ENCODE data around the gene LRRFIP1. TPM values are rescaled to one million over a fixed set of nuclear protein-coding genes. Genes with fewer than 3 reads are reported as not detected.
A peak's percentile ranks its signal among the peaks of the same experiment; 100 is the strongest.
"Not testable (repeated sequence)": the region's sequence is repeated elsewhere in the genome, so short reads cannot be mapped to it uniquely, and the experiment has no call there.

LRRFIP1 gene
- polyA plus RNA-seq, 1 donor from 2014 or later = 123 TPM

DNA sequence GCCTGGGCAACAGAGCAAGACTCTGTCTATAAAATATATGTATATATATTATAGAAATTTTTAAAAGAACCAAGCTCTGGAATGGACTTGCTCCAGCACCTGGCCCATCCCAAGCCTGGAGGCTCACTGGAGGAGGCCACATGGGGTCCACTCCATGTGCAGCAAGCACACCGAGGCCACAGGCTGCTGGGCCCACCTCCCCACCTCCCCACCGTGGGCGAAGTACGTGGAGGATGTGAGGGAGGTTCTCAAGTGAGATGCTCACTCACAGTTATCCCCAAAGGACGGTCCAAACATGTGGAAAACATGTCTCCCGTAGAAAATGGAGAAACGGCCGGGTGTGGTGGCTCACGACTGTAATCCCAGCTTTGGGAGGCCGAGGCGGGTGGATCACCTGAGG is 23.0 kb upstream of the LRRFIP1 start:
- Mint-ChIP-seq H3K9me3 (no peaks in the 10 kb centered on the region), H3K27me3 (no peaks in the 10 kb centered on the region), H3K4me1 (peaks cover 7 to 17% (median 16%) of the 10 kb centered on the region in 3 donors), H3K27ac (peak overlapping the region in 2 of 3 donors; percentile 80 to 96), H3K36me3 (peaks cover 6% of the 10 kb centered on the region), H3K4me3 (peak overlapping the region in 2 of 4 donors; percentile 81 to 90)

GRCh38 chr2:237604960-237605359 is 22.4 kb upstream of the LRRFIP1 start:
- peaks cover 7 to 16% (median 16%) of the 10 kb centered on the region in 3 donors for H3K4me1 Mint-ChIP-seq
- H3K27ac Mint-ChIP-seq = peak overlapping the region in 1 of 3 donors; percentile 96
- H3K36me3 Mint-ChIP-seq = peaks cover 6% of the 10 kb centered on the region
- no peak overlapping the region for H3K4me3 Mint-ChIP-seq
- H3K27me3 Mint-ChIP-seq = no peaks in the 10 kb centered on the region
- no peaks in the 10 kb centered on the region for H3K9me3 Mint-ChIP-seq

- H3K27me3 Mint-ChIP-seq, H3K9me3 Mint-ChIP-seq, H3K4me3 Mint-ChIP-seq, H3K36me3 Mint-ChIP-seq: not testable (repeated sequence)
- H3K27ac Mint-ChIP-seq = peak overlapping the region in 1 of 3 donors; percentile 87
- H3K4me1 Mint-ChIP-seq = peaks cover 7 to 16% (median 16%) of the 10 kb centered on the region in 3 donors
These were observed 20.9 kb upstream of the LRRFIP1 start for GRCh38 chr2:237606522-237606921.

DNA sequence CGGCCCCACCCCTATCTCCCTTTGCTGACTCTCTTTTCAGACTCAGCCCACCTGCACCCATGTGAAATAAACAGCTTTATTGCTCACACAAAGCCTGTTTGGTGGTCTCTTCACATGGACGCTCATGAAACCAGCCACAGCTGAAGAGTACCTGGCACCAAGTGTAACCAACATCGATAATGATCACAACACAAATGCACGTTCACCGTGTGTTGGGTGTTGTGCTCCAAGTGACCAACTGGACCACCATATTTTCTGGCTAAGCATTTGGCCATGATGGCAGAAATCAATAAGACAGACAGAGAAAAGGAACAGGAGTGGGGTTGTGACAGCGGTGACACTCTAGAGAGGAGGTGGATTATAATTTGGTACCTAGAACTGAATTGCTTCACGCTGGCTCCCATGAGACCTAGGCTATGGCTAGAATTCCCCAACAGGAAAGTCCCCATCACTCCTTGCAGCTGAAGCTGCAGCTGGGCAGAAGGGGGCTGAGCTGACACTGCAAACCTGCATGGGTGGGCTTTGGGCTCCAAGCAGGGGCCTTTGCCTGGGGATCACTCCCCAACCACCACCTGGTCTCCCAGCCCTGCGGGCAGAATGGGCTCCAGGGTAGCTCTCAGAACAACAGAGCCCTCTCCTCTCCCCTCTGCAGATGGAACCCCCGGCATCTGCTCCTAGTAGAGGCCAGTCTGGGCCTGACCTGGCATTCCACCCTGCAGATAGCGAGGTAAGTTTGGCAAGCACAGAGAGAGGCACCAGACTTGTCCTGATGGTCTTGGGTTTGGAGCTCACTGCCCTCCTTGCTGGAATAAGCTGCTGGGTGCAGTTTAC is 14.6 kb upstream of the LRRFIP1 start:
- Mint-ChIP-seq H3K27ac (no peak overlapping the region), H3K9me3 (no peaks in the 10 kb centered on the region), H3K4me1 (peaks cover 0 to 8% (median 8%) of the 10 kb centered on the region in 3 donors), H3K4me3 (no peak overlapping the region), H3K27me3 (peaks cover 2% of the 10 kb centered on the region), H3K36me3 (peaks cover 2% of the 10 kb centered on the region)

DNA sequence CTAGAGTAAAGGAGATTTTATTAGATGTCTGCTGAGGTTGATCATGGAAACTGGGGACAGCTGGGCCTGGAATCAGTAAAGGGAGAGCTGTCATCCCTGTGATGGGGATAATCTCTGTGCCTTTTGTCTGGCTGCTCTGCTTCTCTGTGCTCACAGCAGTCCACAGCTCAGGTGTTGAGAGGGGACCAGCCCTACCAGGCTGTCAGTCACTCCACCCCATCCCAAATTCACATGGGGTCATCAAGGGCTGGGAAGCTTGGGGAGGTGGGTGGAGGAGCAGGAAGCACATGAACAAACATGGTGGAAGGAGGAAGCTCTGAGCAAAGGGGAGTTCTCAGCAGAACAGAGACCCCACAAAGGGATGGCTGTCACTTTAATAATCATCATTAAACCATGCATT is 13.7 kb upstream of the LRRFIP1 start:
- Mint-ChIP-seq H3K4me3 (no peak overlapping the region), H3K27ac (no peak overlapping the region), H3K9me3 (no peaks in the 10 kb centered on the region), H3K4me1 (peaks cover 0 to 10% (median 9%) of the 10 kb centered on the region in 3 donors), H3K36me3 (peaks cover 2% of the 10 kb centered on the region), H3K27me3 (peaks cover 2% of the 10 kb centered on the region)

DNA sequence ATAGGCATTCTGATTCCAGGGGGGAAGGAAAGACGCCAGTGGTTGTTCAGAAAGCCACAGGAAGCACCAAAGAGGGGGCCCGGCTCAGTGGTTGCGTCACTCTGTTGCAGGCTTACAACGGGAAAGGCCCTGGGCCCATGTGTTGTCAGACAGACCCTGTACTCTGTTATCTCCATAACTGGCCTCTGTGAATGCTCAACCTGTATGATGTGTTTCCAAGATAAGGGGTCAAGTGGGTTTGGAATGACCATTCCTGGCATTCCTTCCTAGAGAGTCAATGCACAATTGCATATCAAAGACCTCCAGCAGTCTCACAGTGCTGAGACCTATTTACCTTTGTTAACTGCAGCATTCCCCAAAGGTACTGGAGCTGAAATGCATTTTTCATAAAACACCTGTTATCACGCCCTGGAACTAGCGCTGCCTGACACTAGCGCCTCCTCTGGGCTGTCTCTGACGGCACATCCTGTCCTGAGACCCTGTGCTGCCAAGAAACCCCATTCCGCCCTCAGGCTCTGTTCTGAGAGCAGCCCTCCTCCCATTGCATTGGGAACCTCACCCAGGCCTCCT is 13.2 kb upstream of the LRRFIP1 start:
- Mint-ChIP-seq H3K4me1 (peaks cover 0 to 11% (median 9%) of the 10 kb centered on the region in 3 donors), H3K4me3 (no peak overlapping the region), H3K9me3 (no peaks in the 10 kb centered on the region), H3K27ac (no peak overlapping the region), H3K36me3 (peaks cover 2% of the 10 kb centered on the region), H3K27me3 (peaks cover 2% of the 10 kb centered on the region)

GRCh38 chr2:237615631-237616249 is 11.6 kb upstream of the LRRFIP1 start:
- peaks cover 0 to 11% (median 9%) of the 10 kb centered on the region in 3 donors for H3K4me1 Mint-ChIP-seq
- H3K36me3 Mint-ChIP-seq = peaks cover 2% of the 10 kb centered on the region
- no peak overlapping the region for H3K27ac Mint-ChIP-seq
- H3K4me3 Mint-ChIP-seq = no peak overlapping the region
- no peaks in the 10 kb centered on the region for H3K9me3 Mint-ChIP-seq
- no peaks in the 10 kb centered on the region for H3K27me3 Mint-ChIP-seq

- Mint-ChIP-seq H3K9me3 (no peaks in the 10 kb centered on the region), H3K36me3 (peaks cover 2% of the 10 kb centered on the region), H3K4me3 (peak overlapping the region in 1 of 4 donors; percentile 28), H3K27me3 (no peaks in the 10 kb centered on the region), H3K27ac (peak overlapping the region in 1 of 3 donors; percentile 60), H3K4me1 (peaks cover 0 to 11% (median 9%) of the 10 kb centered on the region in 3 donors)
These were observed 11.0 kb upstream of the LRRFIP1 start for GRCh38 chr2:237616373-237616733.

GRCh38 chr2:237616734-237617586 is 10.4 kb upstream of the LRRFIP1 start:
- H3K36me3 Mint-ChIP-seq = peaks cover 2% of the 10 kb centered on the region
- H3K9me3 Mint-ChIP-seq = no peaks in the 10 kb centered on the region
- H3K4me3 Mint-ChIP-seq = peak overlapping the region in 2 of 4 donors; percentile 3 to 67
- no peaks in the 10 kb centered on the region for H3K27me3 Mint-ChIP-seq
- peak overlapping the region in 1 of 3 donors; percentile 60 for H3K27ac Mint-ChIP-seq
- peaks cover 0 to 11% (median 9%) of the 10 kb centered on the region in 3 donors for H3K4me1 Mint-ChIP-seq

DNA sequence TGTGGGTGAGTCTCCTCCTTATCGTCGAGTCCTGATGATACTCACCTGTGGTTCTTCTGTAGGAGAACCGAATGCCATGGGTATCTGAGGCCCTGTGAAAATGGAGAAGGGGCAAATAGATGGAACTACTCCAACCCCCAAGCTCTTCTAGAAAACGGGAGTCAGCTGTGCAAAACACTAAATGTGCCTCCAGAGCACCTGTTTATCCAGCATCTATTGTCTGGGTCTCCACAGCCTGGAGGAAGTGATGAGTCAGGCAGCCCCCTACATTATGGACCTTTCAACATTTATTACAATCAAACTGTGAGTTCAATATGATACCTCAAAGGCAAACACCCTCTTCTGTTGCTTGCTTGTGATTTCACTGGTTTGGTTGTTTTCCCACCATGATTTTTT is 9.8 kb upstream of the LRRFIP1 start:
- no peaks in the 10 kb centered on the region for H3K27me3 Mint-ChIP-seq
- H3K27ac Mint-ChIP-seq = no peak overlapping the region
- no peaks in the 10 kb centered on the region for H3K9me3 Mint-ChIP-seq
- peaks cover 0 to 11% (median 9%) of the 10 kb centered on the region in 3 donors for H3K4me1 Mint-ChIP-seq
- H3K36me3 Mint-ChIP-seq = peaks cover 2% of the 10 kb centered on the region
- H3K4me3 Mint-ChIP-seq = peak overlapping the region in 2 of 4 donors; percentile 24 to 44

DNA sequence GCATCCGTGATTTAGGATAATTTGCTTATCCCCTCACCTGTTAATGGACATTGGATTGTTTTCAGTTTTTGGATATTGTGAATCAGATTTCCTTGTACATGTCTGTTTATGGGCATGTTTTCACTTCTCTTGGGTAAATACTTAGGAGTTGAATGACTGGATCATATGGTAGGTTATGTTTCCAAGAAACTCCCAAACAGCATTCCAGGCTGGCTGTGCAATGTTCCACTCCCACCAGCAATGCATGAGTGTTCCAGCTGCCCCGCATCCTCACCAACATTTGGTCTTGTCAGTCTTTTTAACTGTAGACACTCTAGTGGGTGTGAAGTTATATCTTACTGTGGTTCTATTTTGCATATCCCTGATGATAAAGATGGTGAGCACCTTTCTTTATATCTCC is 8.9 kb upstream of the LRRFIP1 start:
- peaks cover 2% of the 10 kb centered on the region for H3K36me3 Mint-ChIP-seq
- H3K27ac Mint-ChIP-seq = no peak overlapping the region
- no peak overlapping the region for H3K4me3 Mint-ChIP-seq
- no peaks in the 10 kb centered on the region for H3K9me3 Mint-ChIP-seq
- no peaks in the 10 kb centered on the region for H3K27me3 Mint-ChIP-seq
- H3K4me1 Mint-ChIP-seq = peaks cover 0 to 11% (median 9%) of the 10 kb centered on the region in 3 donors

DNA sequence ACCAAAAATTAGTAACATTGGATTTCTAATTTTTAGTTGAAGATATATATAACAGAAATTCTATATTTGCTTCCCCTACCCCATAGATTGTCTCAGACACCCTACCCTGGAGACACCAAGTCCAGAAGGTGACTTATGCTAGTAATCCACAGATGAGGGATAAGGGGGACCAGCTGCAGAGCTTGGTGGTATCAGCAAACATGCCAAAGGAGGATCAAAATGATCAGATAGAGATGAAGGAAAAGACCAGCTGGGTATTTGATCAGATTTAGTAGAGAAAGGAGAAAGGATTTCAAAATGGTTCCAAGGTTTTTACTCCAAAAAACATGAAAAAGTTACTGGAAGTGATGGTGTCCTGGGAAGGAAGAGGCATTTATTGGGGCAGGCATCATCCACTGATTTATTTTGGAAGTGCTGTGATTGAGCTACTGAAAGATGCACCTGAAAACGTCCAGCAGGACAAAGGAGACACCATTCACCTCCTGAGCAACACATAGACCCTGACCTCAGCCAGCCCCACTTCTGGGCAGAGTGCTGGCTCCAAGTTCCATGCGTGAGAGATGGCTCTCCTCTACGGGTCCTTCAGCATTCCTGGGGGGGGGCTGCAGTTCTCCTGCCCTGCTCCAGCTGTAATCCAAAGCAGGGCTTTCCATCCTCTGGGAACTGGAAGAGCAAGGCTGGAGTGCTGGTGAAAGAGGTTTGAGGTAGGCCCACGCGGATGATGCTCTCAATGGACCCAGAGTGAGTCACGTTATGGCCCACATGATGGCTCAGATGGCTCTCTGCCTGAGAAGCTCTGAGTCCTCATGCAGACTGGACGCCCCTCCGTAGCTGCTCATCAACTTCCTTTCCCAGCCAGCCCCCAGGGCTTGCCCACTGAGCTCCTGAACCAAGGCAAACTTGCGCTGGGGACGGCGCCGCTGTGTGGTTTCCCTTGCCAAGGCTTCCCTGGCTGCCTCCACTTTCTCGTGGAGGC is 3.7 kb upstream of the LRRFIP1 start:
- no peak overlapping the region for H3K4me3 Mint-ChIP-seq

GRCh38 chr2:237624565-237624964 is 2.8 kb upstream of the LRRFIP1 start:
- peaks cover 1% of the 10 kb centered on the region for H3K36me3 Mint-ChIP-seq
- H3K9me3 Mint-ChIP-seq = no peaks in the 10 kb centered on the region
- peaks cover 0 to 7% (median 1%) of the 10 kb centered on the region in 3 donors for H3K4me1 Mint-ChIP-seq
- H3K27me3 Mint-ChIP-seq = peaks cover 30% of the 10 kb centered on the region
- H3K4me3 Mint-ChIP-seq = no peak overlapping the region
- no peak overlapping the region for H3K27ac Mint-ChIP-seq

More for the DNA sequence above, 3.7 kb upstream of the LRRFIP1 start:
- Mint-ChIP-seq H3K27me3 (peaks cover 27% of the 10 kb centered on the region), H3K4me1 (peaks cover 0 to 6% (median 1%) of the 10 kb centered on the region in 3 donors), H3K27ac (no peak overlapping the region), H3K36me3 (no peaks in the 10 kb centered on the region), H3K9me3 (no peaks in the 10 kb centered on the region)

All from IgD-negative memory B cell (primary cell).